BLaER1 treated with 17β-estradiol and CSF1 and Interleukin-3, amounts not matched to agents 10 nM and 100 nM (cell line): ENCODE data around the gene FYN.

Source experiments
- H3K27ac ChIP-seq, 11 experiments: shearing (Covaris generic); formaldehyde crosslinking; 2 replicates each; pipeline ENCODE4 v1.8.1; 2022
- H3K27me3 ChIP-seq, 11 experiments: shearing (Covaris generic); formaldehyde crosslinking; 2 replicates each; pipeline ENCODE4 v1.8.1; 2022
- H3K36me3 ChIP-seq, 11 experiments: shearing (Covaris generic); formaldehyde crosslinking; 2 replicates each; pipeline ENCODE4 v1.8.1; 2022
- H3K4me1 ChIP-seq, 10 experiments: shearing (Covaris generic); formaldehyde crosslinking; 2 replicates each; pipeline ENCODE4 v1.8.1; 2022
- H3K4me2 ChIP-seq, 11 experiments: shearing (Covaris generic); formaldehyde crosslinking; 2 replicates each; pipeline ENCODE4 v1.8.1; 2022
- H3K4me3 ChIP-seq, 10 experiments: shearing (Covaris generic); formaldehyde crosslinking; 2 replicates each; pipeline ENCODE4 v1.8.1; 2022
- H3K9ac ChIP-seq, 11 experiments: shearing (Covaris generic); formaldehyde crosslinking; 2 replicates each; pipeline ENCODE4 v1.8.1; 2022
- H3K9me3 ChIP-seq, 11 experiments: shearing (Covaris generic); formaldehyde crosslinking; replicated peaks in 1 of 11; 2 replicates each; pipeline ENCODE4 v1.8.1; 2022
- H4K20me1 ChIP-seq, 11 experiments: shearing (Covaris generic); formaldehyde crosslinking; 2 replicates each; pipeline ENCODE4 v1.8.1; 2022
- Cebpa-rat ChIP-seq, 11 experiments: shearing (Covaris generic); IDR thresholded peaks; 2 replicates each; pipeline ENCODE4 v1.8.1; 2022

FYN gene

GRCh38 chr6:111870742-111871064 is 2.5 kb downstream of the FYN start:
- no peaks in the 10 kb centered on the region for H3K27me3 ChIP-seq
- H3K36me3 ChIP-seq, result peaks cover 0 to 19% (median 5%) of the 10 kb centered on the region in 11 experiments; a peak in 11 of 22 replicates
- TF ChIP-seq Cebpa-rat (IDR thresholded peaks at IDR 0.05), result no peak
- peaks cover 0 to 69% (median 45%) of the 10 kb centered on the region in 11 experiments; a peak in 17 of 22 replicates for H4K20me1 ChIP-seq
- peaks cover 31 to 48% (median 41%) of the 10 kb centered on the region in 10 experiments for H3K4me1 ChIP-seq
- no peaks in the 10 kb centered on the region for H3K9me3 ChIP-seq
- H3K27ac ChIP-seq, result peak overlapping the region in 2 of 11 experiments; percentile 64 to 92; a peak in 1 of 22 replicates
- peak overlapping the region; percentile 75 to 95 (median 92); a peak in 21 of 22 replicates for H3K4me2 ChIP-seq
- H3K9ac ChIP-seq, result no peak overlapping the region
- peak overlapping the region in 7 of 10 experiments; percentile 10 to 97 (median 96); a peak in 10 of 20 replicates for H3K4me3 ChIP-seq

- peaks cover 31 to 48% (median 41%) of the 10 kb centered on the region in 10 experiments for H3K4me1 ChIP-seq
- no peak for TF ChIP-seq Cebpa-rat (IDR thresholded peaks at IDR 0.05)
- H3K36me3 ChIP-seq, result peaks cover 0 to 19% (median 5%) of the 10 kb centered on the region in 11 experiments; a peak in 11 of 22 replicates
- H4K20me1 ChIP-seq, result peaks cover 0 to 74% (median 50%) of the 10 kb centered on the region in 11 experiments; a peak in 18 of 22 replicates
- no peak overlapping the region for H3K9ac ChIP-seq
- H3K4me3 ChIP-seq, result peak overlapping the region in 4 of 10 experiments; percentile 10 to 97 (median 90); a peak in 3 of 20 replicates
- H3K4me2 ChIP-seq, result peak overlapping the region; percentile 75 to 95 (median 92); a peak in 21 of 22 replicates
- H3K9me3 ChIP-seq, result no peaks in the 10 kb centered on the region
- H3K27me3 ChIP-seq, result no peaks in the 10 kb centered on the region
- no peak overlapping the region for H3K27ac ChIP-seq
Observed at GRCh38 chr6:111870051-111870741, 3.1 kb downstream of the FYN start.

- H3K4me2 ChIP-seq, result no peak overlapping the region
- peaks cover 0 to 32% (median 13%) of the 10 kb centered on the region in 11 experiments; a peak in 14 of 22 replicates for H3K36me3 ChIP-seq
- H3K27me3 ChIP-seq, result no peaks in the 10 kb centered on the region
- no peak overlapping the region for H3K27ac ChIP-seq
- no peaks in the 10 kb centered on the region for H3K9me3 ChIP-seq
- H3K4me3 ChIP-seq, result no peak overlapping the region
- H3K9ac ChIP-seq, result no peak overlapping the region
- TF ChIP-seq Cebpa-rat (IDR thresholded peaks at IDR 0.05), result no peak
- H3K4me1 ChIP-seq, result peaks cover 19 to 31% (median 29%) of the 10 kb centered on the region in 10 experiments
- H4K20me1 ChIP-seq, result peaks cover 0 to 100% (median 77%) of the 10 kb centered on the region in 11 experiments; a peak in 18 of 22 replicates
Observed at GRCh38 chr6:111866857-111867256, 6.4 kb downstream of the FYN start.

- Histone ChIP-seq H3K9ac (no peak overlapping the region), H3K27ac (no peak overlapping the region), H3K4me3 (no peak overlapping the region), H3K4me1 (peaks cover 11 to 23% (median 21%) of the 10 kb centered on the region in 10 experiments), H3K4me2 (no peak overlapping the region), H3K27me3 (no peaks in the 10 kb centered on the region), H3K36me3 (peaks cover 0 to 39% (median 21%) of the 10 kb centered on the region in 11 experiments; a peak in 14 of 22 replicates), H4K20me1 (peaks cover 0 to 100% (median 84%) of the 10 kb centered on the region in 11 experiments; a peak in 18 of 22 replicates), H3K9me3 (no peaks in the 10 kb centered on the region)
- no peak for TF ChIP-seq Cebpa-rat (IDR thresholded peaks at IDR 0.05)
Observed at GRCh38 chr6:111865909-111866546, 7.2 kb downstream of the FYN start.

- H3K4me2 ChIP-seq, result no peak overlapping the region
- no peak overlapping the region for H3K27ac ChIP-seq
- no peak for TF ChIP-seq Cebpa-rat (IDR thresholded peaks at IDR 0.05)
- no peak overlapping the region for H3K9ac ChIP-seq
- H3K27me3 ChIP-seq, result no peaks in the 10 kb centered on the region
- peaks cover 0 to 100% (median 84%) of the 10 kb centered on the region in 11 experiments; a peak in 17 of 22 replicates for H4K20me1 ChIP-seq
- no peak overlapping the region for H3K4me3 ChIP-seq
- no peaks in the 10 kb centered on the region for H3K9me3 ChIP-seq
- peaks cover 1 to 14% (median 12%) of the 10 kb centered on the region in 10 experiments; a peak in 18 of 20 replicates for H3K4me1 ChIP-seq
- H3K36me3 ChIP-seq, result peaks cover 0 to 44% (median 23%) of the 10 kb centered on the region in 11 experiments; a peak in 14 of 22 replicates
Observed at GRCh38 chr6:111865049-111865585, 8.1 kb downstream of the FYN start.

GRCh38 chr6:111864138-111865048 is 8.9 kb downstream of the FYN start:
- Histone ChIP-seq H3K9ac (no peak overlapping the region), H3K4me2 (no peak overlapping the region), H3K9me3 (no peaks in the 10 kb centered on the region), H3K4me1 (peaks cover 0 to 6% (median 5%) of the 10 kb centered on the region in 10 experiments; a peak in 16 of 20 replicates), H3K27ac (no peak overlapping the region), H3K36me3 (peaks cover 0 to 42% (median 22%) of the 10 kb centered on the region in 11 experiments; a peak in 14 of 22 replicates), H4K20me1 (peaks cover 0 to 100% (median 84%) of the 10 kb centered on the region in 11 experiments; a peak in 17 of 22 replicates), H3K4me3 (no peak overlapping the region), H3K27me3 (no peaks in the 10 kb centered on the region)
- TF ChIP-seq Cebpa-rat (IDR thresholded peaks at IDR 0.05), result no peak

GRCh38 chr6:111862741-111863140 is 10.5 kb downstream of the FYN start:
- H3K9me3 ChIP-seq, result no peaks in the 10 kb centered on the region
- no peak overlapping the region for H3K4me2 ChIP-seq
- H3K27ac ChIP-seq, result no peak overlapping the region
- H3K36me3 ChIP-seq, result peaks cover 0 to 32% (median 17%) of the 10 kb centered on the region in 11 experiments; a peak in 13 of 22 replicates
- peaks cover 0 to 12% (median 7%) of the 10 kb centered on the region in 10 experiments; a peak in 12 of 20 replicates for H3K4me1 ChIP-seq
- H3K4me3 ChIP-seq, result no peak overlapping the region
- H3K27me3 ChIP-seq, result no peaks in the 10 kb centered on the region
- peaks cover 0 to 100% (median 88%) of the 10 kb centered on the region in 11 experiments; a peak in 17 of 22 replicates for H4K20me1 ChIP-seq
- TF ChIP-seq Cebpa-rat (IDR thresholded peaks at IDR 0.05), result no peak
- no peak overlapping the region for H3K9ac ChIP-seq

- Histone ChIP-seq H3K4me3 (no peak overlapping the region), H3K9me3 (no peaks in the 10 kb centered on the region), H4K20me1 (peaks cover 0 to 100% (median 87%) of the 10 kb centered on the region in 11 experiments; a peak in 17 of 22 replicates), H3K9ac (no peak overlapping the region), H3K4me1 (peaks cover 0 to 16% (median 11%) of the 10 kb centered on the region in 10 experiments; a peak in 12 of 20 replicates), H3K36me3 (peaks cover 0 to 32% (median 16%) of the 10 kb centered on the region in 11 experiments; a peak in 12 of 22 replicates), H3K27ac (no peak overlapping the region), H3K4me2 (no peak overlapping the region), H3K27me3 (no peaks in the 10 kb centered on the region)
- TF ChIP-seq Cebpa-rat (IDR thresholded peaks at IDR 0.05), result no peak
Observed at GRCh38 chr6:111862314-111862713, 10.9 kb downstream of the FYN start.
